ENCODE results near the gene MMP15. TPM values are rescaled to one million over a fixed set of nuclear protein-coding genes. Genes with fewer than 3 reads are reported as not detected.

MMP15 gene
- total RNA-seq, 4 donors from 2014 or later, result 5.2 to 9.1 (median 7.7) TPM

- no peak for DNase-seq (ENCODE audit: low spot score in 2 of 2)
- H3K4me3 ChIP-seq (ENCODE audit: low read depth, poor library complexity, severe bottlenecking), result no peak overlapping the region
- TF ChIP-seq CTCF (IDR thresholded peaks at IDR 0.05) (no peak), POLR2A (IDR thresholded peaks at IDR 0.05) (no peak)
- intact Hi-C loops (cut with DNase I; ENCODE audit: low total_unique reads), result no loop called here
- 92 to 93% methylated on average over 19 to 22 of the region's 22 CpGs for WGBS, 2 donors
These were observed 16.7 kb downstream of the MMP15 start for GRCh38 chr16:58042001-58042885.

- intact Hi-C loops (cut with DNase I; ENCODE audit: low total_unique reads), result no loop called here
- no peak for DNase-seq (ENCODE audit: low spot score in 2 of 2)
- H3K4me3 ChIP-seq (ENCODE audit: low read depth, poor library complexity, severe bottlenecking), result no peak overlapping the region
- TF ChIP-seq CTCF (IDR thresholded peaks at IDR 0.05) (no peak), POLR2A (IDR thresholded peaks at IDR 0.05) (no peak)
- 95 to 96% methylated on average over 13 to 16 of the region's 16 CpGs for WGBS, 2 donors
These were observed 17.4 kb downstream of the MMP15 start for GRCh38 chr16:58042886-58043515.

- 87 to 88% methylated on average over 7 of the region's 7 CpGs for WGBS, 2 donors
- DNase-seq (ENCODE audit: low spot score in 2 of 2), result no peak
These were observed 18.1 kb downstream of the MMP15 start for GRCh38 chr16:58043571-58044155.

GRCh38 chr16:58044266-58045019 is 18.9 kb downstream of the MMP15 start:
- no peak for DNase-seq (ENCODE audit: low spot score in 2 of 2)
- H3K4me3 ChIP-seq (ENCODE audit: low read depth, poor library complexity, severe bottlenecking), result no peak overlapping the region
- whole genome bisulfite sequencing, 2 donors, result 92 to 96% methylated on average over 8 to 9 of the region's 9 CpGs
- intact Hi-C loops (cut with DNase I; ENCODE audit: low total_unique reads), result no loop called here
- TF ChIP-seq CTCF (IDR thresholded peaks at IDR 0.05), result no peak
- TF ChIP-seq POLR2A (IDR thresholded peaks at IDR 0.05), result no peak

More at GRCh38 chr16:58043571-58044155, 18.1 kb downstream of the MMP15 start:
- no peak overlapping the region for H3K4me3 ChIP-seq (ENCODE audit: low read depth, poor library complexity, severe bottlenecking)
- TF ChIP-seq POLR2A (IDR thresholded peaks at IDR 0.05), result no peak
- no peak for TF ChIP-seq CTCF (IDR thresholded peaks at IDR 0.05)
- intact Hi-C loops (cut with DNase I; ENCODE audit: low total_unique reads), result no loop called here

GRCh38 chr16:58045096-58045495 is 19.5 kb downstream of the MMP15 start:
- H3K4me3 ChIP-seq (ENCODE audit: low read depth, poor library complexity, severe bottlenecking), result no peak overlapping the region
- DNase-seq (ENCODE audit: low spot score in 2 of 2), result no peak
- intact Hi-C loops (cut with DNase I; ENCODE audit: low total_unique reads), result no loop called here
- no peak for TF ChIP-seq CTCF (IDR thresholded peaks at IDR 0.05)
- 91 to 92% methylated on average over 31 of the region's 31 CpGs for WGBS, 2 donors

Data from lower leg skin (tissue), 4 donors.